Panc1 (cell line): ENCODE measurements around the gene STK32C.

Source experiments
- POLR2AphosphoS5 ChIP-seq: IDR thresholded peaks from 2 replicates; pipeline ENCODE4 v1.6.1; 2012; ENCODE audit warnings: mild to moderate bottlenecking, low read depth, low read length, moderate library complexity
- REST ChIP-seq, 2 experiments: IDR thresholded peaks; 2 replicates each; pipeline ENCODE4 v1.6.1; 2011 to 2012; ENCODE audit warnings: low read depth in 2 of 2, control low read depth in 1 of 2, low read length in 1 of 2, mild to moderate bottlenecking in 1 of 2, moderate library complexity in 1 of 2; ENCODE audit not compliant: insufficient read depth in 1 of 2
- SIN3A ChIP-seq: IDR thresholded peaks from 2 replicates; pipeline ENCODE4 v1.6.1; 2012; ENCODE audit warnings: low read depth, mild to moderate bottlenecking, low read length, moderate library complexity, borderline replicate concordance; ENCODE audit not compliant: insufficient read depth
- TCF7L2 ChIP-seq: IDR thresholded peaks from 2 replicates; pipeline ENCODE4 v1.6.1; 2011; ENCODE audit warnings: mild to moderate bottlenecking, low read depth, low read length, inconsistent platforms
- TF ChIP-seq, protein P1 (sequence below): fragments of 450-650 bp; IDR thresholded peaks from 2 replicates; pipeline ENCODE4 v1.5.1; 2017; ENCODE audit warnings: mild to moderate bottlenecking

- no peak for TF ChIP-seq POLR2AphosphoS5
- TF ChIP-seq, protein P1, sequence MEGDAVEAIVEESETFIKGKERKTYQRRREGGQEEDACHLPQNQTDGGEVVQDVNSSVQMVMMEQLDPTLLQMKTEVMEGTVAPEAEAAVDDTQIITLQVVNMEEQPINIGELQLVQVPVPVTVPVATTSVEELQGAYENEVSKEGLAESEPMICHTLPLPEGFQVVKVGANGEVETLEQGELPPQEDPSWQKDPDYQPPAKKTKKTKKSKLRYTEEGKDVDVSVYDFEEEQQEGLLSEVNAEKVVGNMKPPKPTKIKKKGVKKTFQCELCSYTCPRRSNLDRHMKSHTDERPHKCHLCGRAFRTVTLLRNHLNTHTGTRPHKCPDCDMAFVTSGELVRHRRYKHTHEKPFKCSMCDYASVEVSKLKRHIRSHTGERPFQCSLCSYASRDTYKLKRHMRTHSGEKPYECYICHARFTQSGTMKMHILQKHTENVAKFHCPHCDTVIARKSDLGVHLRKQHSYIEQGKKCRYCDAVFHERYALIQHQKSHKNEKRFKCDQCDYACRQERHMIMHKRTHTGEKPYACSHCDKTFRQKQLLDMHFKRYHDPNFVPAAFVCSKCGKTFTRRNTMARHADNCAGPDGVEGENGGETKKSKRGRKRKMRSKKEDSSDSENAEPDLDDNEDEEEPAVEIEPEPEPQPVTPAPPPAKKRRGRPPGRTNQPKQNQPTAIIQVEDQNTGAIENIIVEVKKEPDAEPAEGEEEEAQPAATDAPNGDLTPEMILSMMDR = no peak
- no peak for TF ChIP-seq SIN3A
- no peak for TF ChIP-seq REST (IDR thresholded peaks at IDR 0.05; ENCODE audit: insufficient read depth in 1 of 2, low read depth in 2 of 2, low read length in 1 of 2)
- TF ChIP-seq TCF7L2 = no peak
Measured at GRCh38 chr10:132232981-132233380, 74.8 kb downstream of the STK32C start.
